ENCODE measurements around the gene LEAP2.
"Not testable (repeated sequence)": the region's sequence is repeated elsewhere in the genome, so short reads cannot be mapped to it uniquely, and the experiment has no call there.

LEAP2 gene

GRCh38 chr5:132841305-132841704 lies 32.2 kb upstream of the LEAP2 start:
- DNase-seq = no peak

DNA sequence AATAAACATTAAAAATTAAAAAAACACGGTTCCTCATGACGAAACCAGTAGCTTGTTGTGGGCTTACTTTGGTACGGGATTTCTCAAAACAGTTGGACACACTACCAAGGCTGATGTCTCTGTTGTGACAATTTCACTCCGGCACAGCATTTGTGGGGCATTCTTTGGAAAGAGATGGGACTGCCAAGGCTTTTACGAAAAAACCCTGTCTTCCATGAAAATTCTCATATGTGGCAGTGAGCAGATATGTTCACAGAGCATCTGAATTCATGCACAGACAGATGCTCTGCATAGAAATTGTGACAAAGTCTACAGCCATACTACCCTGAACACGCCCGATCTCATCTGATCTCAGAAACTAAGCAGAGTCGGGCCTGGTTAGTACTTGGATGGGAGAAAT lies 25.2 kb upstream of the LEAP2 start:
- DNase-seq = no peak

- no peak for DNase-seq
Observed at GRCh38 chr5:132849347-132849746, 24.1 kb upstream of the LEAP2 start.

GRCh38 chr5:132850066-132850465 lies 23.4 kb upstream of the LEAP2 start:
- no peak for DNase-seq

DNA sequence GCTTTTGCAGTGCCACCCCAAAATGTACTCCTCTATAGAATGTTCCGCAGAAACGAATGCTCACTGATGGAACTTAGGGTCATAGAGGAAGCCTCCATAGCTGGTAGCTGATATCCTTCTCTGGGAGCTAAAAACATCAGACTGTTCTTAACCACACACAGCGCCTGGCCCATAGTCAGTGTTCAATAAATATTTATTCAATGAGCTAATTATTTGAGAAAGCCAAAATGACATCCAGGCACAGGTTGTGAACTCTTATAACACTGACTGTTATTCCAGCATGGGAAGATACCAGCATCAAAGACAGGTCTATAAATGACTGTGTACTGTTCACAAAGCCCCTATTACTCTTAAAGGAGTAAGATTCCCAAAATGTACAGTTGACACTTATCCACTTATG lies 20.1 kb upstream of the LEAP2 start:
- no peak for DNase-seq

GRCh38 chr5:132853790-132854189 lies 19.7 kb upstream of the LEAP2 start:
- DNase-seq = no peak

- no peak for DNase-seq
Observed at GRCh38 chr5:132854301-132854700, 19.2 kb upstream of the LEAP2 start.

- DNase-seq = not testable (repeated sequence)
Observed at GRCh38 chr5:132854992-132855391, 18.5 kb upstream of the LEAP2 start.

DNA sequence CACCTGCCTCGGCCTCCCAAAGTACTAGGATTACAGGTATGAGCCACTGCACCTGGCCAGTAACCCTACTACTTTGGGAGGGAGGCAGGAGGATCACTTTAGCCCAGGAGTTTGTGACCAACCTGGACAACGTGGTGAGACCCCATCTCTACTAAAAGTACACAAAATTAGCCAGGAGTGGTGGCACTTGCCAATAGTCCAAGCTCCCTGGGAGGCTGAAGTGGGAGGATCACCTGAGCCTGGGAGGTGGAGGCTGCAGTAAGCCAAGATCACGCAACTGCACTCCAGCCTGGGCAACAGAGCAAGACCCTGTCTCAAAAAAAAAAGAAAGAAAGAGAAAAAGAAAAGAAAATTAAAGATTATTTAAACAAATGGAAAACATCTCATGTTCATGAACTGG lies 17.5 kb upstream of the LEAP2 start:
- DNase-seq = no peak

DNA sequence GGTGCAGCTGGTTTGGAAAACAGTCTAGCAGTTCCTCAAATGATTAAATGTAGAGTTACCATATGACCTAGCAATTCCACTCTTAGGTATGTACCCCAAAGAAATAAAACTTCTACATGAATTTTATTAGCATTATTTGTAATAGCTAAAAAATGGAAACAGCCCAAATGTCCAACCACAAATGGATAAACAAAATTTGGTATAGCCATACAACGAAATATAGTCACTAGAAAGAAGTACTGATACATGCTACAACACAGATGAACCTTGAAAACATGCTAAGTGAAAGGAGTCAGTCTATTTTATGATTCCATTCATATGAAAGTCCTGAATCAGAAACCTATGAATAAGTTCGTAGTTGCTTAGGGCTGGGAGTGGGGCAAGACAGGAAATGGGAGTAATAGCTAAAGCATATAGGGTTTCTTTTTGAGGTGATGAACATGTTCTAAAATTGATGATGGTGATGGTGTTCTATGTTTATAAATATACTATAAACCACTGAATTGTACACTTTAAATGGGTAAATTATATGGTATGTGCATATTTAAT lies 13.5 kb upstream of the LEAP2 start:
- DNase-seq = no peak

GRCh38 chr5:132860742-132861141 lies 12.7 kb upstream of the LEAP2 start:
- no peak for DNase-seq

- DNase-seq = no peak
Observed at GRCh38 chr5:132865668-132866341, 7.7 kb upstream of the LEAP2 start.

- DNase-seq = peak; percentile 93
Observed at GRCh38 chr5:132866342-132867045, 7.0 kb upstream of the LEAP2 start, which contains the start of the genes GDF9 and UQCRQ. Gene GDF9, minus strand, starts transcription at chr5:132866469. Its CDS starts 1,936 bp downstream, at chr5:132864533. Gene UQCRQ, plus strand, starts transcription at chr5:132866642. Its CDS starts 240 bp downstream, at chr5:132866882.

- DNase-seq = no peak
Observed at GRCh38 chr5:132867046-132867451, 6.4 kb upstream of the LEAP2 start.

GRCh38 chr5:132868754-132869153 lies 4.7 kb upstream of the LEAP2 start:
- no peak for DNase-seq

DNA sequence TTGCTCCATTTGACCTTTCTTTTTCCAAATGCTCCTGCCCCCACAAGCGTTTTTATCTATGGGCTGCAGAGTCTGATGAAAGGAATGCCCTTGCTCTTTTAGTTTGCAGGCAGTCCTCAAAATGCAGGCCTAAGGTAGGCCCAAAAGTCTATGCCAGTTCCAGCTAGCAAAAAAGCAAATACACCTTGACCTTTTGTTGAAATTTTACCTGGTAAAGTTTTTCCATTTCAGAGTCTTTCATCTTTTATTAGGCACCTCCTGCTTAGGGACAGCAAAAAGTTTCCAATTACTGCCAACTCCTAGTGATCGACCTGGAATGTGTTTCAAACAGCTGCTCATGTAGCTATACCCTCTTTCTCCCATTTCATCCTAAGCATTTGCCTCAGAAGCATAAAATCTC lies 2.7 kb upstream of the LEAP2 start:
- no peak for DNase-seq

GRCh38 chr5:132871459-132872284 lies 1.8 kb upstream of the LEAP2 start:
- DNase-seq = no peak

DNA sequence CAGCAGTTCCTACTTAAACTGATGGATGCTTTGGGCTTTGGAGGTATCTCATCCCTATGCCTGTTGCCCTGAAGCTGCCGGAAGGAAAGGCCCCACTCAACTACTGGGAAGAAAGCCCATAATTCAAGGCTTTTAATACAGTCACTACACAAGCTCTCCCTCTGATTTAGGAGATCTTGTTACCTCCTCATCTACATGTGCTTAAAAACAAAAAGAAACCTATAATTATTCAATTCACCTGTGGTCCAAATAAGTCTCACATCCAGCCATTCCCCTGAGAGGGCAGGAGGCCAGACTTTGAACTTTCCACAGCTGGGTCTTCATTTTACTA lies 715 bp upstream of the LEAP2 start:
- DNase-seq = no peak

DNA sequence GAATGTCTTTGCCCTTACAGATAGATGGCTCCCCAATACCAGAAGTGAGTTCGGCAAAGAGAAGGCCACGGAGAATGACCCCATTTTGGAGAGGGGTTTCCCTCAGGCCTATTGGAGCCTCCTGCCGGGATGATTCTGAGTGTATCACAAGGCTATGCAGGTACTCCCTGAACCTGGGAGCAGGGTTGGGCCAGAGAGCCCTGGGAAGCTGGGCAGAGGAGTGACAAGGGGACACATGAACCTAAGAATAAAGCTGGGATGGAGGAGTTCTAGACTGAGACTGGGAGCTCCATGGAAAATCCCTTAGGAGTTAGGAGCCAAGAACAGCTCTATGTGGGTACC lies 433 bp downstream of the LEAP2 start:
- no peak for DNase-seq

DNA sequence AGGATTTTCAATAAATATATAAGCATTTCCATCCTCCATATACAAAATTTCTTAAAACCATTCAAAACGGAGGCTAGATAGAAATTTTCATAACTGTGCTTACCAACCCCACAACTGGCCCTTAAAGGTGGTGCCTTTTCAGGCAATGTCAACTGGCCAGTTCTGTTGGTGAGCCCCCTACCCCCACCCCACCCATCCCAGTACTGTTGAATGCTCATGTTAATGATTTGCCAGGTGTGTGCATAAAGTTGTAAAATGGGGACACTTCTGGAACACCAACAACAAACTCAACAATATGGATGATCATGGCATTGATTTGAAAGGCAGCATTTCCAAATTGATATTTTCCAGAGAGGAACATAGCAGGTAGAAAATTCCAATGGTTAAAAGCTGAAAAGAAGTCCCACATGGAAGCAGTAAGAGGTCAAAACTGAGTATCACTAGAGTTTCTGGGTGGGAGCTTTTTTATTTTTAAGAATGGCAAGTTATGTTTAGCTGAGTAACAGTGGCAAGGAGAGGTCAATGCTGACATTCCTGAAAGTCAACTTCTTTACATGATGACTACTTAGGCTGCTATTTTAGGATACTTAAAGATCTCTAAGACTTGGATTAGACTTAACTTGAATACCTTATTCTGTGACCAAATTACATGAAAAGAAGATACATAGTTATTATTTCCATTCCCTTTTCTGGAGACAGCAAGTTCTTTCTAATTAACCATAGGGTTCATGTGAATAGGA lies 2.7 kb downstream of the LEAP2 start:
- DNase-seq = no peak

DNA sequence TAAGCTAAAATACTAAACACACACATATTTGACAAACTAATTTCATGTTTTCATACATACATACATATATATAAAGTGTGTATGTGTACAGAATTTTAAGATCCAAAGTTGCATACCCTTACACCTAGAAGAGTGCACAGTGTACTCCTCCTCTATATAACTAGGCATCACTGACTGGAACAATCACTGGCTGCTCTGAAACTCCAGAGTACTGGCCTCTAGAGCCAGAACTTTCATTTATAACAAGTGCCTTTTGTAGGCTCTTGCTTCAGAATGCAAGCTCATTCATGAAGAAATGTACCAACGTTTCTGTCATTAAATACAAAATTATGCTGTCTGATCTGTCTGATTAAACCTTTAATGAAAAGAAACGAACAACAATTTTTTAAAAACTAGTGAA lies 4.0 kb downstream of the LEAP2 start:
- no peak for DNase-seq

DNA sequence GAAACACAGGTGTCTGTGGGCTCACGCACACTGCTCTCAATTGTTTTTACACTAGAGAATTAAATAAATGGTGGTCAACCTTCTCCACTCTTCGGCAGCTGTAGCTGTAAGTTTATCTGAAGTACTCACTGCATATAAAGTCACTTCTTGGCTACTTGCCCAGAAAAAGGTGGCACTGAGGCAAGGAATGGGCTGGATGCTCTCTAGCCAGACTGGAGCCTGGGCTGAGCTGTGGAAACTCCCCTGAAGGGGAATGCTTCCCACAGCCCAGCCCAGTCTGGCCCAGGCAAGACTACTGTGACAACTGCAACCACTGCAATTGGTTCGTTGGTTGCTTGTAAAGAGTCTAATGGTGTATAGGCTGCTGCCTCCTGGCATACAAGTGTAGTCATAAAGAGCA lies 4.5 kb downstream of the LEAP2 start:
- no peak for DNase-seq

- no peak for DNase-seq
Observed at GRCh38 chr5:132883261-132883834, 9.9 kb downstream of the LEAP2 start.
